ENCODE data around the gene ATP11A. TPM values are rescaled to one million over a fixed set of nuclear protein-coding genes. Genes with fewer than 3 reads are reported as not detected.
A peak's percentile ranks its signal among the peaks of the same experiment; 100 is the strongest.

Gene ATP11A
- total RNA-seq, 4 donors from 2014 or later, result 32.1 to 83.6 (median 46.2) TPM

- no peak for DNase-seq
- Histone ChIP-seq H3K4me1 (peaks cover 0 to 7% of the 10 kb centered on the region in 2 donors), H3K36me3 (peaks cover 8 to 11% of the 10 kb centered on the region in 2 donors), H3K9me3 (no peaks in the 10 kb centered on the region), H3K4me3 (replicated peaks in 1 of 3) (no peak overlapping the region), H3K27ac (no peak overlapping the region), H3K27me3 (no peaks in the 10 kb centered on the region)
- 91 to 97% methylated on average over 23 of the region's 23 CpGs for WGBS, 2 donors
- no peak for TF ChIP-seq CTCF (IDR thresholded peaks at IDR 0.05)
- TF ChIP-seq POLR2A (IDR thresholded peaks at IDR 0.05), result no peak
- intact Hi-C loops (cut with DNase I), result no loop called here
Measured at GRCh38 chr13:112844411-112844810, 154.6 kb downstream of the ATP11A start.

GRCh38 chr13:112844879-112845278 is 155.0 kb downstream of the ATP11A start:
- intact Hi-C loops (cut with DNase I), result no loop called here
- H3K9me3 ChIP-seq, result no peaks in the 10 kb centered on the region
- DNase-seq, result no peak
- no peak for TF ChIP-seq POLR2A (IDR thresholded peaks at IDR 0.05)
- TF ChIP-seq CTCF (IDR thresholded peaks at IDR 0.05), result no peak
- WGBS, 2 donors, result 93 to 95% methylated on average over 3 to 10 of the region's 10 CpGs
- H3K27ac ChIP-seq, result no peak overlapping the region
- peaks cover 3 to 12% of the 10 kb centered on the region in 2 donors for H3K4me1 ChIP-seq
- no peaks in the 10 kb centered on the region for H3K27me3 ChIP-seq
- H3K4me3 ChIP-seq (replicated peaks in 1 of 3), result no peak overlapping the region
- H3K36me3 ChIP-seq, result peaks cover 8 to 11% of the 10 kb centered on the region in 2 donors

DNA sequence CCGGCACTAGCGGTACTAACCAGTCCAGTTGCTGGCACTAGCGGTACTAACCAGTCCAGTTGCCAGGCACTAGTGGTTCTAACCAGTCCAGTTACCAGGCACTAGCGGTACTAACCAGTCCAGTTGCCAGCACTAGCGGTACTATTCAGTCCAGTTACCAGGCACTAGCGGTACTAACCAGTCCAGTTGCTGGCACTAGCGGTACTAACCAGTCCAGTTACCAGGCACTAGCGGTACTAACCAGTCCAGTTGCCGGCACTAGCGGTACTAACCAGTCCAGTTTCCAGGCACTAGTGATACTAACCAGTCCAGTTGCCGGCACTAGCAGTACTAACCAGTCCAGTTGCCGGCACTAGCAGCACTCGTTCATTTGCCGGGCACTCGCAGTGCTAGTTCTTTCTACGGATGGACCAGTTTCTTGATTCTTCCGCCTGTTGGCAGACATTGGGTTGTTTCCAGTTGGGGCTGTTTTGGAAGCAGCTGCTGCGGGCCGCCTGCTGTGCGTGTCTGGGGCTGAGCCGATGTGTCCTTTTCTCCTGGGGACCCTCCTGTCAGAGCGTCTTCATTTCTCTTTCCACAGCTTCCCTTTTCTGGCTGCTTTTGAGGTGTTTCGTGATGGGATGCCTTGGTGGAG is 155.8 kb downstream of the ATP11A start:
- Histone ChIP-seq H3K9me3 (no peaks in the 10 kb centered on the region), H3K4me3 (replicated peaks in 1 of 3) (no peak overlapping the region), H3K27ac (no peak overlapping the region), H3K4me1 (peaks cover 4 to 14% of the 10 kb centered on the region in 2 donors), H3K27me3 (no peaks in the 10 kb centered on the region), H3K36me3 (peaks cover 8 to 11% of the 10 kb centered on the region in 2 donors)
- 90 to 96% methylated on average over 11 to 23 of the region's 23 CpGs for WGBS, 2 donors
- TF ChIP-seq CTCF (IDR thresholded peaks at IDR 0.05) (no peak), POLR2A (IDR thresholded peaks at IDR 0.05) (no peak)
- no peak for DNase-seq
- intact Hi-C loops (cut with DNase I), result no loop called here

DNA sequence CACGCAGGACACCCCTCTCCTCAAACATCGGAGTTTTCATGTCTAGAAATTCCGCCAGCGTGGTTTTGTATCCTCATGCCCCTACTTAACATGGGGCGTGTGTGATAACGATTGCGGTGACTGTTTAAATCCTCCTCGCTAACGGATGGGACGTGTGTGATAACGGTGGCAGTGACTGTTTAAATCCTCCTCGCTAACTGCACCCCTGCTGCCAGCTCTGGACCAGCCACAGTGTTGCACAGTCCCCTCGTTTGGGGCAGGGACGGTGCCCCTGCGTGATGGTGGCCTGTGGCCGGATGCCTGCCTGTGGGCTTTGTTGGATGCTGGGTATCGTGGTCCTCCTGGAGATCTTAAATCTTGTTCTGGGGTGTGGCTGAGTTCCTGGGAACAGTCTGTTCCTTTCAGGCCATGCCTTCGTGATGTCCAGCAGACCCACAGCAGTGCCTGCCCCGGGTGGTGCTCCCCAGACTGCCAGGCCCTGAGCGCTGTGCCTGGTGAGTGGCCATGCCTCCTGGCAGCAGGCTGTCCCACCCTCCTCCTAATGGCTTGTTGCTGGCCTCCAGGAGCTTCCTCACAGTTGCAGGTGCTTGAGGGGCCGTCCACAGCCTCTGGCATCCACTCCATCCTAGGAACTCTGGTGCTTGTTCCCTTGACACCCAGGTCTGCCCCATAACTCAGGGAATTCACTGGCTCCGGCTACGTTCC is 156.7 kb downstream of the ATP11A start:
- 93 to 98% methylated on average over 17 to 23 of the region's 23 CpGs for whole genome bisulfite sequencing, 2 donors
- DNase-seq, result no peak
- Histone ChIP-seq H3K27me3 (no peaks in the 10 kb centered on the region), H3K4me3 (replicated peaks in 1 of 3) (no peak overlapping the region), H3K36me3 (peaks cover 8 to 11% of the 10 kb centered on the region in 2 donors), H3K27ac (no peak overlapping the region), H3K9me3 (no peaks in the 10 kb centered on the region), H3K4me1 (peaks cover 4 to 14% of the 10 kb centered on the region in 2 donors)
- TF ChIP-seq CTCF (IDR thresholded peaks at IDR 0.05) (no peak), POLR2A (IDR thresholded peaks at IDR 0.05) (no peak)
- intact Hi-C loops (cut with DNase I), result no loop called here

- H3K27me3 ChIP-seq, result no peaks in the 10 kb centered on the region
- peaks cover 6 to 13% of the 10 kb centered on the region in 2 donors for H3K36me3 ChIP-seq
- WGBS, 2 donors, result 46 to 49% methylated on average over 6 of the region's 6 CpGs
- no peak overlapping the region for H3K4me3 ChIP-seq (replicated peaks in 1 of 3)
- TF ChIP-seq POLR2A (IDR thresholded peaks at IDR 0.05) (no peak), CTCF (IDR thresholded peaks at IDR 0.05) (no peak)
- no peak overlapping the region for H3K27ac ChIP-seq
- peaks cover 4 to 14% of the 10 kb centered on the region in 2 donors for H3K4me1 ChIP-seq
- intact Hi-C loops (cut with DNase I), result no loop called here
- peak; percentile 69 to 78 for DNase-seq
- H3K9me3 ChIP-seq, result no peaks in the 10 kb centered on the region
Measured at GRCh38 chr13:112849500-112849899, 159.7 kb downstream of the ATP11A start.

All from thyroid gland (tissue), 4 donors.